A673 (cell line): ENCODE results near the gene RASL10B. TPM values are rescaled to one million over a fixed set of nuclear protein-coding genes. Genes with fewer than 3 reads are reported as not detected.

Experiments used
- BruUV-seq: library from RNA; stranded (reverse); fragments of 400-500 nt; replicated peaks from 2 replicates; lab custom pipeline; 2021; lab: Mats Ljungman, UMichigan
- CTCF ChIA-PET: fragments of 300-600 bp; sonication (Branson Sonifier 250); formaldehyde crosslinking; loops from one replicate; lab custom pipeline; 2022; ENCODE audit warnings: antibody characterized with exemption; lab: Charles Lee
- POLR2A ChIA-PET: fragments of 300-600 bp; sonication (Branson Sonifier 250); formaldehyde crosslinking; loops from one replicate; lab custom pipeline; 2022; ENCODE audit warnings: antibody characterized with exemption; ENCODE audit not compliant: low non-redundant PET; lab: Charles Lee
- DNase-seq: peaks from one replicate; pipeline ENCODE4 v3.0.0-alpha.2; 2015; ENCODE audit warnings: low spot score
- H3K27ac ChIP-seq: fragments of 200-600 bp; sonication (generic); 2 replicates; pipeline ENCODE4 v1.5.1; 2016; ENCODE audit warnings: mixed run types, low read depth, mild to moderate bottlenecking, mixed read lengths, antibody characterized with exemption, low read length; ENCODE audit not compliant: poor library complexity, severe bottlenecking
- H3K27me3 ChIP-seq: fragments of 200-600 bp; sonication (generic); replicated peaks from 2 replicates; pipeline ENCODE4 v1.6.1; 2017; ENCODE audit warnings: mixed run types, low read depth, mild to moderate bottlenecking, mixed read lengths, antibody characterized with exemption, low read length; ENCODE audit not compliant: insufficient read depth, poor library complexity
- H3K36me3 ChIP-seq: fragments of 200-600 bp; sonication (generic); 2 replicates; pipeline ENCODE4 v1.6.1; 2016; ENCODE audit warnings: mixed run types, mild to moderate bottlenecking, mixed read lengths, antibody characterized with exemption, low read length; ENCODE audit not compliant: insufficient read depth, poor library complexity, severe bottlenecking
- H3K4me1 ChIP-seq: fragments of 200-600 bp; sonication (generic); 2 replicates; pipeline ENCODE4 v1.6.1; 2017; ENCODE audit warnings: mixed run types, mild to moderate bottlenecking, mixed read lengths, antibody characterized with exemption, low read length; ENCODE audit not compliant: insufficient read depth, poor library complexity, severe bottlenecking
- H3K4me3 ChIP-seq: fragments of 200-600 bp; sonication (generic); 2 replicates; pipeline ENCODE4 v1.5.1; 2016; ENCODE audit warnings: low read depth, mixed run types, mild to moderate bottlenecking, mixed read lengths, low read length; ENCODE audit not compliant: poor library complexity, severe bottlenecking
- H3K9me3 ChIP-seq: fragments of 200-600 bp; sonication (generic); 2 replicates; pipeline ENCODE4 v1.6.1; 2016; ENCODE audit warnings: mixed run types, low read depth, mild to moderate bottlenecking, mixed read lengths, antibody characterized with exemption, low read length; ENCODE audit not compliant: poor library complexity, severe bottlenecking
- CTCF ChIP-seq: fragments of 300-800, 200-600 bp; sonication (generic); conservative IDR thresholded peaks from 2 replicates; pipeline ENCODE4 v1.5.1; 2017; ENCODE audit warnings: low read depth, mild to moderate bottlenecking, antibody characterized with exemption, low read length, moderate library complexity, mixed read lengths
- EZH2 ChIP-seq: fragments of 200-600 bp; sonication (generic); IDR thresholded peaks from 2 replicates; pipeline ENCODE4 v1.6.1; 2017; ENCODE audit warnings: borderline replicate concordance, low read depth, mild to moderate bottlenecking, mixed read lengths, antibody characterized with exemption, low read length; ENCODE audit not compliant: poor library complexity, severe bottlenecking
- intact Hi-C: fragments of 100-400 bp; cut with micrococcal nuclease; formaldehyde crosslinking; loops from one replicate; pipeline ENCODE4 v1.10.0; 2022; ENCODE audit not compliant: unreplicated experiment
- total RNA-seq: library from RNA; stranded (reverse); gene quantifications from 2 replicates; pipeline ENCODE4 v1.2.3, GENCODE V29; 2021

Gene RASL10B
- total RNA-seq, 1 experiment from 2014 or later, result 15.9 TPM

GRCh38 chr17:35692512-35693210 is 38.8 kb upstream of the RASL10B start:
- POLR2A ChIA-PET, result no interaction called here
- no peak overlapping the region for H3K27ac ChIP-seq
- no peaks in the 10 kb centered on the region for H3K27me3 ChIP-seq
- H3K4me3 ChIP-seq, result no peak overlapping the region
- no peaks in the 10 kb centered on the region for H3K9me3 ChIP-seq
- TF ChIP-seq EZH2, result no peak
- TF ChIP-seq CTCF, result no peak
- intact Hi-C loops, result no loop called here
- CTCF ChIA-PET, result no interaction called here
- no TSS peak for BruUV-seq
- no peaks in the 10 kb centered on the region for H3K36me3 ChIP-seq
- no peaks in the 10 kb centered on the region for H3K4me1 ChIP-seq
- DNase-seq, result no peak

- Histone ChIP-seq H3K36me3 (no peaks in the 10 kb centered on the region), H3K27me3 (no peaks in the 10 kb centered on the region), H3K27ac (no peak overlapping the region), H3K9me3 (no peaks in the 10 kb centered on the region), H3K4me1 (no peaks in the 10 kb centered on the region), H3K4me3 (no peak overlapping the region)
- intact Hi-C loops, result no loop called here
- no TSS peak for BruUV-seq
- no peak for TF ChIP-seq EZH2
- TF ChIP-seq CTCF, result no peak
- no peak for DNase-seq
- POLR2A ChIA-PET, result no interaction called here
- CTCF ChIA-PET, result no interaction called here
Measured at GRCh38 chr17:35693662-35694061, 37.8 kb upstream of the RASL10B start.

- intact Hi-C loops, result no loop called here
- TF ChIP-seq CTCF (no peak), EZH2 (no peak)
- no TSS peak for BruUV-seq
- H3K36me3 ChIP-seq, result no peaks in the 10 kb centered on the region
- no peak overlapping the region for H3K27ac ChIP-seq
- no peaks in the 10 kb centered on the region for H3K27me3 ChIP-seq
- no peak for DNase-seq
- no peaks in the 10 kb centered on the region for H3K9me3 ChIP-seq
- ChIA-PET POLR2A (no interaction called here), CTCF (no interaction called here)
- H3K4me1 ChIP-seq, result no peaks in the 10 kb centered on the region
- H3K4me3 ChIP-seq, result no peak overlapping the region
Measured at GRCh38 chr17:35694906-35695305, 36.5 kb upstream of the RASL10B start.
